HL-60/S4 (cell line): ENCODE measurements around the gene VPS8.
"Not testable (repeated sequence)": the region's sequence is repeated elsewhere in the genome, so short reads cannot be mapped to it uniquely, and the experiment has no call there.

ENCODE experiments used
- in situ Hi-C: fragments of 300-500 bp; cut with MboI; formaldehyde crosslinking; loops from 2 replicates; pipeline ENCODE4 v1.14.3; 2022; ENCODE audit warnings: low sequenced_read_pairs

The VPS8 gene

DNA sequence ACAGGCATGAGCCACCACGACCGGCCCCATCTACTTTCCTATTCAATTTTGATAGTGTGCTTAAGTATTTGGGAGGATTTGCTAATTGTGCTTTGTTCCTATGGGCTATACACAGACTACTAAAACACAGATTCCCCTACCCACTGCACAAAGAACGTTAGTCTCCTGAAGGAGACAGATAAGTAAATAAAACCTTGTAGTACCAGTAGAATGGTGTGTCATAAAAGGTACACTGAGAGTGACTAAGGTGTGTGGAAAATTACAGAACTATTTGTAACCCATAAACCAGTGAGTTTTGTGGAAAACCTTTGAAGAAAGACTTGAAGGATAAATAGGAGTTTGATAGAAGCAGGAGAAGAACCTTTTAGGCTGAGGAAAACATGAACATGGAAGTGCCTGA, 158.2 kb downstream of the VPS8 start:
- in situ Hi-C loops: no loop called here

DNA sequence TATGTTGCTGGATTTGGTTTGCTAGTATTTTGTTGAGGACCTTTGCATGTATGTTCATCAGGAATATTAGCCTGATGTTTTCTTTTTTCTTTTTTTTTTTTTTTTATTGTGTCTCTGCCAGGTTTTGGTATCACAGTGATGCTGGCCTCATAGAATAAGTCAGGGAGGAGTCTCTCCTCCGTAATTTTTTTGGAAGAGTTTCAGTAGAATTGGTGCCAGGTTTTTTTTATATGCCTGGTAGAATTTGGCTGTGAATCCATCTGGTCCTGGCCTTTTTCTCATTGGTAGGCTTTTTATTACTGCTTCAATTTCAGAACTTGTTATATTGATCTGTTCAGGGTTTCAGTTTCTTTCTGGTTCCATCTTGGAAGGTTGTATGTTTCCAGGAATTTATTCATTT, 165.8 kb downstream of the VPS8 start:
- in situ Hi-C loops: no loop called here

DNA sequence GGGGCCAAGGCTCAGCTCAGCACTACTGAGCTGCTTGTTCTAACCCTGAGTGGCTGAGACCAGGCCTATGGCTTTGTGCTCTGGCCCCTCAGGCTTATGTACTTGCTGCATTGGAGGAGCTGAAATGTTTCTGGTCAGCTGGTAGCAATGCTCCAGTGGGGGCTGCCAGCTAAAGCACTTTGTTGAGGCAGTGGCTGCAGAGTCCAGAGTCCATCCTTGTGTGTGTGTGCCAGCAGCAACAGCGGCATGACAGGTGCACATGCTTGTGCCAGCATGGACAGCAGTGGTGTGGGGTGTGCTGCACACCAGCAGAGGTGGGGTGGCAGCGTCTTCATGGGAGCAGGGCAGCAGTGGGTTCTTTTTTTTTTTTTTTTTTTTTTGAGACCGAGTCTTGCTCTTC, 169.1 kb downstream of the VPS8 start:
- in situ Hi-C loops: no loop called here

DNA sequence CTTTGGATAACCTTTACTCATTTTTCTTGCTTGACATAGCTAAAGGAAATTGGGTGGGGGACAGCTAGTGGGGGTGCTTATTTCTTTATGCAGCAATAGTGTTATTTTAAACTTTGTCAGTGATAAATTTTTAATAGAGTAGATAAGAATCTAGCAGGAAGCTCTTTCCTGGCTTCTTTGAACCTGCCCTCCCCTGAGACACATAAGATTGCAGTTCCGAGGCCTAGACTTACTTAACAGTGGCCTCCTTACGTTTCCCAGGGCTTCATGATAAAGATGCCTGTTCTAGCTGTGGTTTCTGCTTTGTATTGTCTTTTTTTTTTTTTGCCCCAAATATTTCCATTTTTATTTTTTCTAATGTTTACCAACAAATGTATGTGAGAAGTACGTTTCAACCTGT, 170.1 kb downstream of the VPS8 start:
- in situ Hi-C loops: no loop called here

DNA sequence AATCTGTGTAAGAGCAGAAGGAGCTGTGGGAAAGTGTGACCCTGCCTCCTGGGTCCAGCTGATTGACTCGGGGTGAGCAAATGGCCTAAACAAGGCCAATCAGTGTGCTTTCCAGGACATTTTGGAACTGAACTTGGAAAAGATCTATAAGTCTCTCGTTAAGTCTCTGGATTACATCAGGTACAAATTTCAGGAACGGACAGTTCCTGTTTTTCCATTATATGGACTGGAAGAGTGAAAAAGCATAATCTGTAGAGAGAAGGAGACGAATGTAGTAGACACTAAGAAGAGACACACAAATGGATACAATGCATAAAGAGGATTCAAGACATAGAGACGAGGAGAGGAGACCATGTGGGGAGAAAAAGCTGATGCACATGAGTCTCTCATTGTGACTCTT, 173.6 kb downstream of the VPS8 start:
- in situ Hi-C loops: no loop called here

DNA sequence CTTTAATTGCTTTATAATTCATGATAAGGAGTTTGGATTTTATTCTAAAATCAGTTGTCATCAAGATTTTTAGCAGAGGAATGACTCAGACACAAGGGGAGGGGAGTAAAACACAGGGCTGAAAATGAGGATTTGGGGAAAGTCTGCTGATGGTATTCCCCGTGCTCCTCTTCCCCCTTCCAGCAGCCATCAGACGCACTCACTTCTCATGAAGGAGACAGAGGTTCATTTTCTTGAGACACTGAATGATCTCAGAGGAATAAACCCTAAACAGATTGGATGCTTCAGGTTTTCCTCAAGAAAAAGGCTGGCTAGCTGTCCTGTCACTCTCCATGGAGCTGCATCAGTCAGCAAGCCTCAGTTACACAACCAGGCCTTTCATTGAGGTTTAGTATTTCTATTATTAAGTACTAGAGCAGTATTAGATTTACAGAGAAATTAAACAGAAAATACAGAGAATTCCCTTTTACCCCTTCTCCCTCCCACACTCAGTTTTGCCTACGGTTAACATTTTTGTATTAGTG, 174.5 kb downstream of the VPS8 start:
- in situ Hi-C loops: no loop called here

DNA sequence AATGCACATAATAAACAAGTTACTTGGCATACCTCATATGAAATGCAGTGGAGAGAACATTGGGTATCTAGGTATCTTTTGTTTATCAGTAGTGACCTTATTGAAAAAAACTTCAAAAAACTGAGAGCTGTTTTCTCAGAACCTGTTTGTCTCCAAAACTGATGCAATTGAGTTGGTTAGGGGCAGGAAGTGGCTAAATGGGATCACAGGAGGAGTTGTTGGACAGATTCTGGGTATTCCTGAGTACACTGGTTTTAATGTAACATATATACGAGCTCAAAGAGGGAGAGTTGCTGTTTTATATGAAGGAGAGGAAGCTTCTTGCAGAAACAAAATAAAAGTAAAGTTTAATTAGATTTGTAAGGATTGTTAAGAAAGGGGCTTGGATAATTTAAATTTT, 181.4 kb downstream of the VPS8 start:
- in situ Hi-C loops: no loop called here

DNA sequence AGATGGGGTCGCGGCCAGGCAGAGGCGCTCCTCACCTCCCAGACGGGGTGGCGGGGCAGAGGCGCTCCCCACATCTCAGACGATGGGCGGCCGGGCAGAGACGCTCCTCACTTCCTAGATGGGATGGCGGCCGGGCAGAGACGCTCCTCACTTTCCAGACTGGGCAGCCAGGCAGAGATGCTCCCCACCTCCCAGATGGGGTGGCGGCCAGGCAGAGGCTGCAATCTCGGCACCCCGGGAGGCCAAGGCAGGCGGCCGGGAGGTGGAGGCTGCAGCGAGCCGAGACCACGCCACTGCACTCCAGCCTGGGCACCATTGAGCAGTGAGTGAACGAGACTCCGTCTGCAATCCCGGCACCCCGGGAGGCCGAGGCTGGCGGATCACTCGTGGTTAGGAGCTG, 191.9 kb downstream of the VPS8 start:
- in situ Hi-C loops: not testable (repeated sequence)

DNA sequence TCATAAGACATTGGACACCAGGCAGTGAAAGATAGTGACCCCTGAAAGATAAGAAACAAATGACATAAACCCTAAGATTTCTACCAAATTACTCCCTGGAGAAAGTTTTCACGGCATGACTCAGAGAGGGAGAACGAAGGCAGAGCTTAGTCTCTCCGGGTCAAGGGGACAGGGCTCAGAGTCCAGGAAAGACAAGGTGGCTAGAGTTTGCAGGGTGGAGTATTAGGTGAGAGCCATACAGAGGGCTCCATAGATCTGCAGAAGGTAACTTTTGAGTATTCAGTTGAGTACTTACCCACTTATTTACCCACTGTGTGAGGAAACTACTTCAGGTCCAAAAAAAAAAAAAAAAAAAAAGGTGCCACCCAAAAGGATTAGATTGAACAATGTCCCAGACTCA, 197.7 kb downstream of the VPS8 start:
- in situ Hi-C loops: no loop called here

DNA sequence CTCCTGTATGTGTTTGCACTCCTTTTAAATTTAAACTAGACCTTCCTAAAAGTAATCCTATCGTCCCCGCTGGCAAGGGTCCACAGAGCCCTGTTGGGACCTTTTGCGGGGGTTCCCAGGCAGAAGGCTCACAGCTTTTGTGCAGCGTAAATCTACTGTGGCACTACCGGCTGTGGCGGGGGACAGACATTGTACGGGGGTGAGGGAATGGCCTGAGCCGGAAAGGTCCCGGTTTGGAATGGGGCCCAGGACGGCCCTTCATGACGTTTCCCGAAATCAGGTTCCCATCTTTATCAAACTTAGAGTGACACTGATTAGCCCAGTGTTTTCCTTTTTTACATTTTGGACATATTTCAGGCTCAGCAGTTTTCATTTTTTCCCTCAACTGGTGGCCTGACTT, 205.6 kb downstream of the VPS8 start:
- in situ Hi-C loops: not testable (repeated sequence)

DNA sequence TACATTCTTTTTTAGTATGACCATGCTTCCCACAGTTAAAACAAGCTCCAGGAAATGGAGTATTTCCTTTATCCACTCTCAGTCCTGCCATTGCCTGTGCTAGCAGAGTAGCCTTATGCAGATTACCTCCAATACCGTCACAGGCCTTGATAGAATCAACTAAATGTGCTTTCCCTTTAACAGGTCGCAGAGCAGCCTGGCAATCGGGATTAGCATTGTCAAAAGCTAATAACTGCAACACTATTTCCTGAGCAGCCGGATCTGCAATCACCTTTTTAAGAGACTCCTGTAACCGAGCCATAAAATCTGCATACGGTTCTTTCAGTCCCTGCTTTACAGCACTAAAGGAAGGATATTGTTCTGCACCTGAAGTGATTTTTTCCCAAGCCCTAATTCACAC, 206.0 kb downstream of the VPS8 start:
- in situ Hi-C loops: not testable (repeated sequence)

DNA sequence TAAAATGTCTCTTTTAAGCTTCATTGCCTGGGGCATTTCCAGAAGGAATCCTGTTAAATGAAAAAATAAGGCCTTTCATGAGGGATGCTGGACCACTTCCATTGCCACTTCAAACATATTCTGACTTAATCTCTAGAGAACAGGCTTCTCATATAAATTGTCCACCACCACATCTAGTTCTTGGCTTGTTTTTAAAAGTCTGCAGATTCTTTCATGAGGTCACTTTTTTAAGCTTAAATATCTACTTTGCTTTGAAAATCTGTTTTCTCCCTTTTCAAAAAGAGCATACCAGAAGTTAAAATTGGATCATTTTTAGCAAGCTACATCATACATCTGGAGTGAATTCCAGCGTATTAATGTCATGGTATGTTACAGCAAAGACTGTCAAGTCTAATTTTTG, 209.3 kb downstream of the VPS8 start:
- in situ Hi-C loops: no loop called here

DNA sequence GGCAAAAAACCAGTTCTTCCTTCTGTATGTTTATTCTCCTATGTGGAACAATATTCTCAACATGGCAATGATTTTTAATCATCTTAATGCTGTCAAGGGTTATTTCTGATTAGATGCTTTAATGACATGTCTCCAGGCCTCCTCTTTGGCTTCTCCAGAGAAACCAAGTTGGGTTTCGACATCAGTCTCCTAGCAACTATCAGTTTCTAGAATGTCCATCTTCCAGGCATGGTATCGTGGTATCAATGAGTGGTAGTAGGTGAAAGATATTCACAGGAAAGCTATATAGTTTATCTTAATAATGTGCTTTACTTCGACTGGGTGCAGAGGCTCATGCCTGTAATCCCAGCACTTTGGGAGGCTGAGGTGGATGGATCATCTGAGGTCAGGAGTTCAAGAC, 212.4 kb downstream of the VPS8 start:
- in situ Hi-C loops: no loop called here

DNA sequence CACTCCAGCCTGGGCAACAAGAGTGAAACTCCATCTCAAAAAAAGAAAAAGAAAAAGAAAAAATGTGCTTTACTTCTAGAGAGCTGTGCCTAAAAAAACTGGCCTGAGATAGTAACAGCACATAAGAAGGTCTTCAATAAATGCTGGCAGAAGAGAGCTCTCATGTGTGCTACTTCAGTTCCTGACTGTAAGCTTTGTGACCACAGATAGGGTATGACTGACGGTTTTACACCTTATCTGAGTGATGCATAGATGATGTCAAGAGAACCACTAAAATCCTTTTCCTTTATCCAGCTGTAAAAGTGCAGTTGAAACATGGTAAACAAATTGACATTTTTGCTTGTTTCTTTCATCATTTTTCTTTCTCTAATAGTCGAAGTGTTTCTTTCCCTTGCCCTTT, 213.0 kb downstream of the VPS8 start:
- in situ Hi-C loops: no loop called here

DNA sequence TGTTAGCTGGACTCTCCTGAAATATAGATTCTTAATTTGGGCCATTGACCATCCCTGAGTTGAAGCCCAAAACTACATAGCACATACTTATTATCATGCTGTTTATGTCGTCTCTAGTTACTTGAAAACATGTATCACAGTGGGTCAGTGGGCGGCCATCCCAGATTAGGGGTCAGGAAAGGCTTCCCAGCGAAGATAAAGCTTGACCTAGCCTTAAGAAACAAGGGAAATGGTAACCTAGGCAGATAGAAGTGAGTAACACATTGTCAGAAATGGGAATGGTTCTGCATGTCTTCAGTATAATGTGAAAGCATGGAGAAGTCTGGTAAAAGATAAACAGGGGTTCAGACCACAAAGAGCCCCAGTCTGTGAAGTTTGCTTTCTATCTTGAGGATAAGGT, 216.2 kb downstream of the VPS8 start:
- in situ Hi-C loops: no loop called here

DNA sequence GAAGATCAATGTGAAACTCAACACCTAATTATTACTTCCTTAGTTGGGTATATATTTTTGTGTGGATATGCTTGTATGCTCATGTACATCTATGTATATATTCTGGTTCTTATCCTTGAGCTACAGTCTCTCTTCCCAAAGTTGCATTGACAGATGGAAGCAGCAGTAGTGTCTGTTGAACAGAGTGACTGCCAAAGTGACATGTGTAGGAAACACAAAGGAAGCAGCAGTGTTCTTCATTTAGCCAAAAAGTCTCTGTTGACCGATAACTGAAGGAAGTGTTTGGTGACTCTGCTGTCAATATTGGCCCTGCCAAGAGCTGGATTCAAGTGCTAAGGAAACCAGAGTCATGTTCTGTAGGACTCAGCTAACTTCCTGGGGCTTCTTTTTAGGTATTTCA, 217.1 kb downstream of the VPS8 start:
- in situ Hi-C loops: no loop called here

DNA sequence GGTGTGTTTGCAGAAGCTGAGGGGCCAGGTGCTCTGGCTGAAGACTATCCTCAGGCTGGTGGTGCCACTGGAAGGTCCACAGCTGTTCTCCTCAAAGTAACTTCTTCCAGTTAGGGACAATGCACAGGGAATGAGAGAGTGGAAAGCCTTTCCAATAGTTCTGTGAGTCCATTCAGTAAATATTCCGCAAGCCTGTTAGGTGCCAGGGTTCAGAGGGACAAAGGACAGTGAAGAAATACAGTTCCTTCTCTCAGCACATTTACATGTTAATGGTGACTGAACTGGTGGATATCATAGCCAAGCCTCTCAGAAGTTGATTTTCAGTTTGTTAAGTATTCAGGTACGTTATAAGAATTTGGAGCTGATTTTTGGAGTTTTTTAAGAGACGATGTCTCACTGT, 218.4 kb downstream of the VPS8 start:
- in situ Hi-C loops: no loop called here

DNA sequence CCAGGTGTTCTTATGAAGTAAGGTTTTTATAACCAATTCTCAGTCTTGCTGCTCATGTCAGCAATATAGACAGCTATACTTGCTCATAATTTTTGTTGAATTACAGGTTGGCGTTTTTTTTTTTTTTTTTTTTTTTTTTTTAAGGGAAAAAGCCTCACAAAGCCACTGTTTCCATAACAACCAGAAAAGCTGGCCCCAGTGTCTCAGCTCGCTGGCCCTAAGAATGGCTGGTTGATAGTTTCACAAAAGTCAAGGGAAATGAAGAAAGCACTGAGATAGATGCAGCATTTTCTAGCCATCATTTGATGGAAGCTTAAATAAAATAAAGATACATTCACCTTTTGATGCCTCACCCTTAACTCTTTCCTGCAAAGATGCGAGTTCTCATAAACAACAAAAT, 219.0 kb downstream of the VPS8 start:
- in situ Hi-C loops: no loop called here

DNA sequence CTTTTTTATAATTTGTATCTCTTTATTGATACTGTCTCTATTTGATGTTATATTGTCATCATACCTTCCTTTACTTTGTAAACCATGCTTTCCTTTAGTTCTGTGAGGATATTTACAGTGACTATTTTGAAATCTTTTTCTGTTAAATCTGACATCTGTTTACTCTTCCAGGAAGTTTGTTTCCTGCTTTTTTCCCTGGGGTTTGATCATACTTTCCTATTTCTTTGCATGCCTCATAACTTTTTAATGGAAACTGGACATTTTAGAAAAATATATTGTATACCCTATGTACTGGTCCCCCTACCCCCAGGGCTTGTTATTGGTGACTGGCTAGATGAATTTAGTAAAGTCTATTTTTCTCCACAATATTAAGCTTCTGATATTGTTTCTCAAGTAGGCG, 225.8 kb downstream of the VPS8 start:
- in situ Hi-C loops: no loop called here

DNA sequence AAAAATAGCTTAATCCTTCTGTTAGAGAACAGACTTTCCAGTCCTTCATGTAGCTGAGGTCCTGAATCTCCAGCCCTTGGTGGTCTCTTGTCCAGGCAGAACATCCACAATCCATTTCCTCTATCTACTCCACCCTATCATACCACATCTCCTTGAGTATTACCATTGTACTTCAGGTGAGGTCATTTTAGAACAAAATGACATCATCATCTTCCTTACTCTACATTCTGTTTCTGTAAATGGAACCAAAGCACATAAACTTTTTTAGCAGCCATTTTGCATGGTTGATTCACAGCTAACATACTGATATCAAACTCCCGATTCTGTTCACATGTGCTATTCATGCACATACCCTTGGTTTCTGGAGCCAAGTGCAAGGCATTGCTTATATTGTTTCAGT, 228.5 kb downstream of the VPS8 start:
- in situ Hi-C loops: no loop called here

DNA sequence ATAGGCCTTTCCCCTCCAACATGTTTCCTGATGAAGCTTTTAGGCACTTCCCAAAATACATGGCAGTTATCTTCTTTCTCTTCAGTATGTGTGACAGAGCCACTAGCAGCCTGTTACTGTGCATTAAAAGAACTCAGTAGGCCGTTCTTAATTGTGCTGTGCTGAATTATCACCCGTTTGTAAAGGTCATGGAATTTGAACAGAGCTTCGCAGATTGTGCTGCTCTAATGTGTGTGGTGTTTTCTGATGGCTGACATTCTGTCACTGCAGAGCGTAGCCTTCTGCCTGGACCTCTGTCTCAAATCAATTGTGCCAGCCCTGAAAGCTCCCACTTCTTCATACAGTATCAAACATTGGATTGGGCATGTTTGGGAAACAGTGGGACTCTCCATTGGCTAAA, 229.6 kb downstream of the VPS8 start:
- in situ Hi-C loops: no loop called here

DNA sequence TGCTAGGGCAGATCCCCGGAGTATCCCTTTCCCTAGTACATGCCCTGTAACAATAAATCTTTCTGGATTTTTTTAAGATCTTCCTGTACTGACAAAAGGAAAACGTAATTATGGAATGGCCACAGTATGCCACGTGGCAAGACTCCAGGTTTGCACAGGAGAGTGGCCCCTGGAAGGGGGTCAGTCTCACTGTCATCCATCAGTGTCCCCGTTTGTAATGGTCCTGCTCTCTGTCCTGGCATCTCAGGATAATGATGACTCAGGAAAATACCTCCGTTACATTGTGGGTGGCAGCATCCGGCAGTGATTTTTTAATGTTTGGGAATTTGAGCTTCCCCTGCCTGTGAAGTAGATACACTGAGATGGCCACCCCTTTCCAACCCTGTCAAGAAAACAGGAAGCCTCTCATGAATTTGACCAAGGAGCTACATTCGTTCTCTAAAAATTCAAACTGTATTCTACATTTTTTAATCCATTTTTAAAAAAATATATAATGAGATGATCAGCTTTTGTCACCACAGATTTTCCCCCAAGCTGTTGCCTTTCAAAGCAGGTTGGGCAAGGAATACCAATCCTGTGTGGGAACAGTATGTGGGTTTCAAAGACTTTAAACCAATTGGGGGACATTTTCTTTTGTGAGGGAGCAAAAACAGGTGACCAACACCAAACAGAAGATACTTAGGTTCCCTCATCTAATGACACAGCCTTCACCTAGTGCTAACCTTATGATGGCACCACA, 230.5 kb downstream of the VPS8 start:
- in situ Hi-C loops: no loop called here

DNA sequence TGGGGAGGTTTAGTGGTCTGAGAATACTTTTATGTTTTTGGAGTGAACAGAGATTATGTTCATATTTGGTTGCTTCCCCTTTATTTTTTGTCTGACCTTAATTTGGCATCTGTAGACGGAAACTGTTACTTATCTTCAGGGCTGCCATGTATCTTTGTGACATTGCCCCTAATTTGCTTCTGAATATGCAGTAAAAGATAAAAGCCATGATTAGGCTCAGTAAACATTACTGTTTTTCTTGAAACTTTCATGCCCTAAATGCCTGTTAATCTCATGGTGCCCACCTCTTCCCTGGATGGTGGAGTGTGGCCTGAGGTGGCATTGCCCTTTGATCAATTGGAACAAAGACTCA, 234.2 kb downstream of the VPS8 start:
- in situ Hi-C loops: no loop called here
